Measurements from ENCODE around the gene TDRD1.
A peak's percentile ranks its signal among the peaks of the same experiment; 100 is the strongest.
"Not testable (repeated sequence)": the region's sequence is repeated elsewhere in the genome, so short reads cannot be mapped to it uniquely, and the experiment has no call there.

Gene TDRD1

GRCh38 chr10:114179148-114179547 is at the start of gene TDRD1:
TSS of gene TDRD1 (plus strand) at chr10:114179353. CDS start at chr10:114187832, 8,479 bp downstream.
- no peak for DNase-seq (ENCODE audit: low read depth, low spot score)

DNA sequence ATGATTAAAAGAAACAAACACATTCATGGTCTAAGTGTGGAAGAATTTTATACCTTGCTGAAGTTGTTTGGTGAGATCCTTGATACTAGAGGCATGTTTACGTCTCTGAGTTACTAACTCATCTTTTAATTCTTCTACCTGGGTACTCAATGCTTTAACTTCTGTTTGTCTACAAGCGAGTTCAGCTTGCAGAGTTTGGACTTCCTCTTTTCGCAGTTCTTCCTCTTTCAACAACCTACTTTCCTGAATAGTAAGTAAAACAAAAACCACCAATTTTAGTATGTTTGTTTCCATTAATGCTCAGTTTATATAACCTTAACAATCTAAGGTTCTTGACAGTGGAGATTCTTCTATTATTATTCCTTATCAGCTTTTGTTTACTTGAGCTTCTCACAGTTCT is 48.1 kb upstream of the TDRD1 start:
- no peak for DNase-seq (ENCODE audit: low read depth, low spot score)

DNA sequence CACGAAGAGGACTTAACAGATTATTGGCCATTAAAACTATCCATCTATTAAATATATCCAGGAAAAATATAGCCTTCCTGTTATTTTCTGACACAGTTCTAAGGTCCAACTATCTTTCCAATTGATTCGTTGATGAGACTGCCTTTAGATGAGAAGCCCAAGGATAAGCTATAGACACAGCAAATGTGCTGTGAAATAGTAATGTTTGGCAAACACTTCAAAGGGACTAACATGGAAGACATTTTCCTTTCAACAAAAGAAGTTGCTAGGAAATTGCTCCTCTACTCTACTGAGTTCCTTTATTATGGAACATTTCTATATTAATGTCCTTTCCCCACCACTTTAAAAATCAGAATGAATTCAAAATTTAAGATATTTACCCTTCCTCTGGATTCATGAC is 43.7 kb upstream of the TDRD1 start:
- DNase-seq (ENCODE audit: low read depth, low spot score), result no peak

- no peak for DNase-seq (ENCODE audit: low read depth, low spot score)
Measured at GRCh38 chr10:114138581-114138980, 40.6 kb upstream of the TDRD1 start.

DNA sequence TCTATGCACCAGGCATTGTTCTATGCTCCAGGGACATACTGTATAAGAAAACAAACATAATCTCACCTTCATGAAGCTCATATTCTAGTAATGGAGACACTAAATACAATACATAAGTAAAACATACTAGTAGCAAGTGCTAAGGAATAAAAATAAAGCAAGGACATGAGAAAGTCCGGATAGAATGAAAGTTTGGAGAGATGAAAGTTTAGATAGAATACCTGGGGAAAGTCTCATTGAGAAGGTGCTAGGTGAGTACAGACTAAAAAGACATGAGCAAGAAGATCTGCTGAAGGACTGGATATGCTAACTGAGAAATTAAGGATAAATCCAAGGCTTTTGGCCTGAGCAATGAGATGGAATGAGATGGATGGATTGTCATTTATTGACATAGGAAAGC is 39.1 kb upstream of the TDRD1 start:
- DNase-seq (ENCODE audit: low read depth, low spot score), result no peak

DNA sequence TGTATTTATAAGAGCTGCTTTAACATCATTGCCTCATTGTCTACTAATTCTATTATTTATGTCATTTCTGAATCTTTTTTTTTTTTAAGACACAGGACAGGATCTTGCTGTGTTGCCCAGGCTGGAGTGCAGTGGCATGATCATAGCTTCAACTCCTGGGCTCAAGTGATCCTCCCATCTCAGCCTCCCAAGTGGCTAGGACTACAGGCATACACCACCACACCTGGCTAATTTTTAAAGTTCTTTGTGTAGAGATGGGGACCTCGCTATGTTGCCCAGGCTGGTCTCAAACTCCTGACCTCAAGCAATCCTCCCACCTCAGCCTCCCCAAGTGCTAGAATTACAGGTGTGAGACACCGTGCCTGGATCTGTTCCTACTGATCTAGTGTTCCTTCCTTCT is 38.3 kb upstream of the TDRD1 start:
- not testable (repeated sequence) for DNase-seq (ENCODE audit: low read depth, low spot score)

DNA sequence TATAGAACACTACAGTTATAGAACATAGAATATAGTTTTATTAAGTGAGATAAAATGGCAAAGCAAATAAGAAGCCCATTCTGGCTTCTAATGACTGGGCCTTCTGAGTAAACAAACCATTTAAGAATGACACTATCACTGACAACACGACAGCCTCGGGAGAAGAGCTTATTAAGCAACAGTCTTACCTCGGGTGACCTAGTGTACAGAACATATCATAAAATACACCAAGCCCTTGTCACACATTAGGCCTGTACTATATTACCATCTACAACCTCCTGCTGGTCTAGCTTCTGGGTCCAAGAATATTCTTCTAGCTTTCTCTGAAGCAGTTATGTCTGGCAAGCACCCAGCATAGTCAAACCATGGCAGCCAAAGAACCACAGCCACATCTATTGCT is 37.1 kb upstream of the TDRD1 start:
- no peak for DNase-seq (ENCODE audit: low read depth, low spot score)

GRCh38 chr10:114143160-114143559 is 36.0 kb upstream of the TDRD1 start:
- no peak for DNase-seq (ENCODE audit: low read depth, low spot score)

DNA sequence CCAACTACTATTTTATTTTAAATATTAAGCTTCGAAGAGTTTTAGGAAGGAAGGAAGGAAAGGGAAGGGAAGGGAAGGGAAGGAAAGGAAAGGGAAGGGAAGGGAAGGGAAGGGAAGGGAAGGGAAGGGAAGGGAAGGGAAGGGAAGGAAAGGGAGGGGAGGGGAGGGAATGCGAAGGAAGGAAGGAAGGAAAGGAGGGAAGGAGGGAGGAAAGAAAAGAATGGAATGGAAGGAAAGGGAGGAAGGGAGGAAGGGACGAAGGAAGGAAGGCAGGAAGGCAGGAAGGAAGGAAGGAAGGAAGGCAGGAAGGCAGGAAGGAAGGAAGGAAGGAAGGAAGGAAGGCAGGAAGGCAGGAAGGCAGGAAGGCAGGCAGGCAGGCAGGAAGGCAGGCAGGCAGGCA is 29.7 kb upstream of the TDRD1 start:
- not testable (repeated sequence) for DNase-seq (ENCODE audit: low read depth, low spot score)

DNA sequence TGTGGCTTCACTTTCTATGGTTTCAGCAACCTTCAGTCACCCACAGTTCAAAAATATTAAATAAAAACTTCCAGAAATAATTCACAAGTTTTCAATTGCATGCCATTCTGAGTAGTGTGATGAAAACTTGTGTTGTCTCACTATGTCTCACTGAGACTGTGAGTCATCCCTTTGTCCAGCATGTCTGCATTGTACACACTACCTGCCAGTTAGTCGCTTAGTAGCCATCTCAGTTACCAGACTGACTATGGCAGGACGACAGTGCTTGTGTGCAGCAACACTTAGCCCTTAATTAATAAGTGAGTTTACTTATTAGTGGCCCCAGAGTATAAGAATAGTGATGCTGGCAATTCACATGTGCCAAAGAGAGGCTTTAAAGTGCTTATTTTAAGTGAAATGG is 27.7 kb upstream of the TDRD1 start:
- no peak for DNase-seq (ENCODE audit: low read depth, low spot score)

- DNase-seq (ENCODE audit: low read depth, low spot score), result no peak
Measured at GRCh38 chr10:114151892-114152291, 27.3 kb upstream of the TDRD1 start.

DNA sequence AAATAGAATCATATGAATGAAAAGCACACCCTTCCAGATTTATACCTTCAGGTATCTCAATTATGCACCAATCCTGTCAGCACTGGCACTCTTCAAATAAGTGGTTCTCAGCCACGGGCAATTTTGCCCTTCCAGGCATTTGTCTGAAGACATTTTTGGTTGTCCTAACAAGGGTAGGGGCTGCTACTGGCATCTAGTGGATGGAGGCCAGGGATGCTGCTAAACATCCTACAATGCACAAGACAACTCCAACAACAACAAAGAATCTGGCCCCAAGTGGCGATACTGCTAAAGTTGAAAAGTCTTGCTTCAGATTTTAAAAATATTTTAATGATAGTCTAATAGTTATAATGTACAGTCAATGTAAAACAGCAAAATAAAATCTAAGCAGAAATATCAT is 21.2 kb upstream of the TDRD1 start:
- DNase-seq (ENCODE audit: low read depth, low spot score), result no peak

DNA sequence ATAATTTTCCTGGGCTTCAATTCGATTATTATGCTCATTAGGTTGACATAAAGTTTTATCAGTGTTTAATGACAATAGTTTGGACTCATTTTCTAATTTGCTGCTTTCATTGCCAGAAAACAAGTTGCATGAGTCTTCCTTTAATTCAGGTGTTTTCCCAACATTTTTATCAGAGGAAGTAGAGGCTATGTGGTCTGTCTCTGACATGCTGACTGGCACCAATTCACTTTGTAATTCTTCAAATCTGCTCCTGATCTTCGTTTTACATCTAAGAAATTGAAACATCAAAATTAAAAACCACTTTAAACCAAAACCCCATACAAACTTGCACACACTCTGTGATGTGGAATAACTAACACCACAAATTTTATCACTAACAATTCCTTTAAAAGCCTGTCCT is 16.1 kb upstream of the TDRD1 start:
- no peak for DNase-seq (ENCODE audit: low read depth, low spot score)

- no peak for DNase-seq (ENCODE audit: low read depth, low spot score)
Measured at GRCh38 chr10:114166043-114166442, 13.1 kb upstream of the TDRD1 start.

DNA sequence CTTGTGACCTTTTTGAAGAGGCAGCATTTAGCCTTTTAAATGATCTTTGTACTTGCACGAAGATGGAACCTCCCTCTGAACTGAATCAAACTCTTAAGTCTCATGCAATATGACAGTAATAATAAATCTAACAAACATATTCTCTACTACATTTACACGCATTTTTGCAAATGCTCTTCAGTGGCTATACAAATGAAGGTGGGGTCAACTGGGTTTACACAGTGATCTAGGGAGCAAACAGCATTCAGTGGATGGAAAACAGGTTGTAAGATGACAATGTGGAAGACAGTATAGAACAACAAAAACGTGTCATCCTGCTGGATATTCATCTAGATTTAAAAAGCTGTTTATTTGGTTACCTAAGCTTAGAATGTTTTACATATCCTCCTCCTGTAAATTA is 12.7 kb upstream of the TDRD1 start:
- DNase-seq (ENCODE audit: low read depth, low spot score), result no peak

DNA sequence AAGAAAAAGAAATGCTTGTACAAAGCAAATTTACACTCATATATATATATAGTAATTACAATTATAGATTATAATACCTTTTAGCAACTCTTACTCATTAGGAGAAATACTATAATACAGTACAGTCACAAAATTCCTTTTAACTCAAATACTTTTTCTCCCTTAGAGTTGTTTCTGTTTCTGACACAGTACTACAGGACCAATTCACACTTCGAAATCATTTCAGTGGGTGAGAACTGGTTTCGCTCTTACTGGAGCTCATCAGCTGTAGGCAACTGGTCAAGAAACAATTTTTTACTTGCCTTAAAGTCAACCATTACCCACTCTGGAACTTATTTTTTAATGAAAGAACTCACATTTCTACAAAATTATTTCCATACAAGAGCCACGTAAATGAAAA is 11.2 kb upstream of the TDRD1 start:
- DNase-seq (ENCODE audit: low read depth, low spot score), result no peak

GRCh38 chr10:114168450-114169009 is 10.6 kb upstream of the TDRD1 start:
- no peak for DNase-seq (ENCODE audit: low read depth, low spot score)

DNA sequence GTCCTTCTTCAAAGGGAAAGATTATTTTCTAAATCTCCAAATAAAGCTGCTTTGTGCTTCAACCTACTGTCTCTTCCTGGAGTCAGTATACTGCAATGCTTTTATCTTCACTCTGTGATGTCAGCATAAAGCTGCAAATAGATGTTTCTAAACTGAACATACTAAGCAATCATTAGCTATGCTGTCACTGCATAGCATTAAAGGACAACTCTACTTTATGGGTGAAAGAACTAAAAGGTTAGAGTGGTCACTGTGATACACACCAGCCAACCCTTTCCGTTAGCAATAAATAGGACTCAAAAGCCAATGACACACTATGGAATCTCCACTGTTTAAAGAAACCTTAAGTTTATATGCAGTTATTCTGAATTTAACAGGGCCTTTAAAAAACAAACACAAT is 6.9 kb upstream of the TDRD1 start:
- DNase-seq (ENCODE audit: low read depth, low spot score), result no peak

DNA sequence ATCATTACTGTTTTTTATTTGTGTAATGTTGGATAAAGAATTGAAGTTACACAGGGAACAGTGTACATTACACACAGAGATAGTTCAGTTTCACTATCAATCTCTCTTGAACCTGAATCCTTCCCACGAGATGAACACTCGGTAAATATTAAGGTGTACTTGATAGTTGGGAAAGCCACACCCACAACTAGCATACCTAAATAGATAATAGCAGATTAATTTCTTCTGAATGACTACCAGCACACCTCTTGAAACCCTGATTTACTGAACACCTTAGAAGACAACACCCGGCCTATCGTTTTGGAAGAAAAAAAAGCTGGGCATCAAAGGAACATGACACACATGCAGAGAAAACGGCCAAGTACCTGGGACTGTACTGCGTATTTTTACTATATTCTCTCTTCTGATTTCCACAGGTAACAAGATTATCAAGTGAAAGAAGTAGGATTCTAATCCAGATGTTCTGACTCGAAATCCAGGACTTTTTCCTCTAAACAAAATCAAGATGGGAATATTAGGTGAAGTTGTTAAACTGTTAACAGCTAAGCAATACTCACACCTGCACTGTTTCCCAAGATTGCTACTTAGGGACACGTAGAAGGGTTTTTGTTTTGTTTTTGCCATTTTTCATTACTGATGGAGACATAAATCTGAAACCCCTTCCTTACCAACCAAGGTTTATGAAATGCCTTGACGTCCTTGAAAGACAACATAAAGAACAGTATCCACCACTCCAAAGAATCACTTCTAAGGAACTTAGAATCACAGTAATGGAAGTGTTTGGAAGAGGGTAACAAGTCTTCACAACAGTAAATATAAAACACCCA is 6.2 kb upstream of the TDRD1 start:
- DNase-seq (ENCODE audit: low read depth, low spot score), result no peak

DNA sequence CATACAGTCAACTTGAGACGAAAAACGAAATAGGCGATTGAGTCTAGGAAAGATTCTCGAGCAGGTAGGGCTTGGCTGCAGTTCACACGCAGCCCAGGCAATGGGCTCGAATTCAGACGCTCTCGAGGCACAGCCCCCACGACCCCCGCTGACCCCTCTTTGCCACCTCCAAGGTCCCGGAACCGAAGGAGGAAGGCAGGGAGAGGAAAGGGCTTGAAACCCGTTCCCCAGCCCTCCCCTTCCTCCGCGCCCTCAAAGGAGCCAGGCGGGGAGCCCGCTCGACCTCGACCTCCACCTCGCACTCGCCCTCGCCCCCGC is 5.6 kb upstream of the TDRD1 start:
- DNase-seq (ENCODE audit: low read depth, low spot score), result no peak

DNA sequence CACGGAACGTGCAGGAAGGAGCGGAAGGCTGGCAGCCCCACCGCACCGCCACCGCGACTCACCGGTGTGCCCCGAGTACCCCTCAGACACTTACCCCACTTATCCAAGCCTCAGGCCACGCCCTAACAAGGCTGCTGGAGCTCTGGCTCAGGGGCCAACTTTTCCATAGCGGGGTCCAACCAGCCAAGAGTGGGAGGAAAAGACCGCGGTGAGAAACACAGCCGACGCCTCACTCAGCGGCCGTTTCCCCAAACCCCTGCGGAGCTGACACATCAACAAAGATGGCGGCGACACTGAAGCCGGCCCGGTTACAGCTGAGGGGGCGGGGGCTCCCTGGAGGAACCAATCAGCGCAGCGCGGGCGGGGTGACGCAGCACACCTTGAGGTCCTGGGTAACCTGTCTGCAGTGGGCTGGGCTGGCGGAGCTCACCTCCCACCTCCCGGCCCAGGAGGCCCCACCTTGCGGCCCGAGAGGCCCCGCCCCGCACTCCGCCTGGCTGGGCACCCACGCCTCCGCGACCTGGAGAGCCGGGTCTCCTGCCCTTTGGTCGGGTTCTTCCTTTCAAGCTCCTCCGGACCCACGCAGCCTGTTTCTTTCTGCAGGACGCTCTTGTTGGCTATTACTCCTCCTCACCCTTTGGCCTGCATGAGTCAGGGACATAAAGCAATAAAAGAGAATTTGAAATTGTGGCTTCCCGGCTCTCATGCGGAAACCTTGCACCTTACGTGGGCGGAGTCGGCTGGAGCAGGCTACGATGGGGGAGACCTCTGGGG is 5.0 kb upstream of the TDRD1 start, which contains the start of gene CCDC186:
TSS of gene CCDC186 (minus strand) at position 283 of the 774 bp plus-strand sequence. CDS start 10,935 bp downstream, outside the sequence.
- DNase-seq (ENCODE audit: low read depth, low spot score), result peak; percentile 97

GRCh38 chr10:114174695-114175188 is 4.4 kb upstream of the TDRD1 start:
- no peak for DNase-seq (ENCODE audit: low read depth, low spot score)

GRCh38 chr10:114175667-114176066 is 3.5 kb upstream of the TDRD1 start:
- no peak for DNase-seq (ENCODE audit: low read depth, low spot score)

All from activated naive CD8-positive, alpha-beta T cell treated with anti-CD3 and anti-CD28 coated beads, Interleukin-2, amount 50 U/mL, for 16 hours (primary cell).